ENCODE measurements around the gene CACNA2D1. TPM values are rescaled to one million over a fixed set of nuclear protein-coding genes. Genes with fewer than 3 reads are reported as not detected.

Gene CACNA2D1
- total RNA-seq, 1 experiment from 2014 or later: 36.2 TPM

DNA sequence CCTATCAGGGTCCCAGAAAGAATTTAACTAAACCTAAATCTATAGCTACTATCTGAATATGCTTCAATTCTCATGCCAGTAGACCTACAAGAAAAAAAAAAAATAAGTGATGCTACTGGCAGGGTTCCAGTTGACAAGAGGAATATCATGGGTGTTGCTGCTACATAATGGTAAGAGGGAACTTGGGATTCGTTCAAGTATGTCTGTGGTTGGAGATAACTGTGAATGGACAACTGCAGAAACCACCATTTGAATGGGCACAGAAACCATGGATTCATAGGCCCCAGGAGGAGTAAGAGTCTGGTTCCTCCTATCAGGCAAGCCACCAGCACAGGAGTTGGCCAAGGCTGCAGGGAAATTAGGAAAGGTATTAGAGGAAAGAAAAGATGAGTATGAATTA is 386.1 kb downstream of the CACNA2D1 start:
- no peak overlapping the region for H3K4ac ChIP-seq (ENCODE audit: low read depth, low read length)
- TF ChIP-seq CTCF (conservative IDR thresholded peaks at IDR 0.05): no peak
- no peaks in the 10 kb centered on the region for H3K23me2 ChIP-seq (ENCODE audit: insufficient read length, low read depth, low read length, poor library complexity, severe bottlenecking)
- Mint-ChIP-seq H3K36me3 (ENCODE audit: insufficient read depth in 1 of 3, low read depth in 3 of 3) (peaks cover 2 to 11% (median 8%) of the 10 kb centered on the region in 3 experiments; a peak in 5 of 7 replicates), H3K9me3 (no peaks in the 10 kb centered on the region), H3K4me3 (no peak overlapping the region), H3K27ac (no peak overlapping the region), H3K27me3 (ENCODE audit: low read depth) (no peaks in the 10 kb centered on the region), H3K4me1 (no peaks in the 10 kb centered on the region)
- no peaks in the 10 kb centered on the region for H3K79me1 ChIP-seq (ENCODE audit: insufficient read depth, low read depth, low read length, poor library complexity, severe bottlenecking)
- no peaks in the 10 kb centered on the region for H3K27me3 ChIP-seq (ENCODE audit: insufficient read depth, low read length)
- H3K9ac ChIP-seq (ENCODE audit: extremely low read depth, insufficient read length, low read length): no peak overlapping the region
- H2BK5ac ChIP-seq (ENCODE audit: insufficient read length, low read length): no peak overlapping the region
- H3K4me2 ChIP-seq (ENCODE audit: insufficient read depth, insufficient read length, low read length): no peak overlapping the region
- no peak overlapping the region for H3K14ac ChIP-seq (ENCODE audit: insufficient read depth, low read length)
- H2BK120ac ChIP-seq (ENCODE audit: low read depth, low read length, poor library complexity, severe bottlenecking): no peak overlapping the region
- H2AK5ac ChIP-seq (ENCODE audit: insufficient read length, low read length): no peak overlapping the region
- no peaks in the 10 kb centered on the region for H3K4me1 ChIP-seq (ENCODE audit: insufficient read depth, low read length)
- no peak for DNase-seq
- H4K5ac ChIP-seq (ENCODE audit: insufficient read length, low read depth, low read length): no peak overlapping the region
- no peak overlapping the region for H2BK20ac ChIP-seq (ENCODE audit: low read depth, low read length, poor library complexity, severe bottlenecking)
- no peak overlapping the region for H2AFZ ChIP-seq (ENCODE audit: low read length)
- H4K8ac ChIP-seq (replicated peaks; ENCODE audit: insufficient read length, low read depth, low read length): no peak overlapping the region
- H3K79me2 ChIP-seq (ENCODE audit: insufficient read depth, low read length): no peaks in the 10 kb centered on the region
- no peak overlapping the region for H3K23ac ChIP-seq (ENCODE audit: insufficient read length, low read depth, low read length)
- H3K18ac ChIP-seq (ENCODE audit: insufficient read length, low read depth, low read length): no peak overlapping the region
- H2BK12ac ChIP-seq (ENCODE audit: insufficient read length, low read depth, low read length): no peak overlapping the region
- H3T11ph ChIP-seq (ENCODE audit: low read length): no peak overlapping the region
- no peak overlapping the region for H3K27ac ChIP-seq (ENCODE audit: insufficient read length, low read depth, low read length)
- no peaks in the 10 kb centered on the region for H3K9me3 ChIP-seq (ENCODE audit: control insufficient read depth, low read depth, low read length)
- H3K56ac ChIP-seq (ENCODE audit: insufficient read length, low read depth, low read length): no peak overlapping the region
- no peak overlapping the region for H4K91ac ChIP-seq (ENCODE audit: insufficient read length, low read depth, low read length)
- no CpG with 5 or more reads among the region's 1 CpG for WGBS (ENCODE audit: extremely low coverage, insufficient read length, low lambda C conversion rate)
- H2BK15ac ChIP-seq (ENCODE audit: low read depth, low read length): no peak overlapping the region
- no peaks in the 10 kb centered on the region for H4K20me1 ChIP-seq (ENCODE audit: control insufficient read depth, insufficient read depth, insufficient read length)
